Ovary (tissue), 3 donors: Measurements from ENCODE around the gene ELOA.

Source experiments
- EP300 ChIP-seq: sonication (generic); formaldehyde crosslinking; IDR thresholded peaks from one replicate; pipeline ENCODE4 v1.6.1; 2017; ENCODE audit warnings: antibody characterized with exemption
- POLR2A ChIP-seq: fragments of 450-650 bp; IDR thresholded peaks from one replicate; pipeline ENCODE4 v1.6.1; 2017; ENCODE audit warnings: antibody characterized with exemption, mild to moderate bottlenecking, moderate library complexity
- TF ChIP-seq, protein P1 (sequence below), 3 donors: fragments of 450-650 bp in 2 of 3; fragments of 200-600 bp in 1 of 3; IDR thresholded peaks; one replicate each; pipeline versions ENCODE4 v1.5.1 to v1.8.0; 2016 to 2022; ENCODE audit warnings: antibody characterized with exemption in 3 of 3, mild to moderate bottlenecking in 1 of 3
- donor health status: DM: no; HTN: no; CAD: no.

DNA sequence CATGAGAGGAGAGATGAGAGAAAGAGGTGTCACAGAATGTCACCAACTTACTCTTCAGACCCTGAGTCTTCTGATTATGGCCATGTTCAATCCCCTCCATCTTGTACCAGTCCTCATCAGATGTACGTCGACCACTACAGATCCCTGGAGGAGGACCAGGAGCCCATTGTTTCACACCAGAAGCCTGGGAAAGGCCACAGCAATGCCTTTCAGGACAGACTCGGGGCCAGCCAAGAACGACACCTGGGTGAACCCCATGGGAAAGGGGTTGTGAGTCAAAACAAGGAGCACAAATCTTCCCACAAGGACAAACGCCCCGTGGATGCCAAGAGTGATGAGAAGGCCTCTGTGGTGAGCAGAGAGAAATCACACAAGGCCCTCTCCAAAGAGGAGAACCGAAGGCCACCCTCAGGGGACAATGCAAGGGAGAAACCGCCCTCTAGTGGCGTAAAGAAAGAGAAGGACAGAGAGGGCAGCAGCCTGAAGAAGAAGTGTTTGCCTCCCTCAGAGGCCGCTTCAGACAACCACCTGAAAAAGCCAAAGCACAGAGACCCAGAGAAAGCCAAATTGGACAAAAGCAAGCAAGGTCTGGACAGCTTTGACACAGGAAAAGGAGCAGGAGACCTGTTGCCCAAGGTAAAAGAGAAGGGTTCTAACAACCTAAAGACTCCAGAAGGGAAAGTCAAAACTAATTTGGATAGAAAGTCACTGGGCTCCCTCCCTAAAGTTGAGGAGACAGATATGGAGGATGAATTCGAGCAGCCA is 8.0 kb downstream of the ELOA start:
- TF ChIP-seq, protein P1, sequence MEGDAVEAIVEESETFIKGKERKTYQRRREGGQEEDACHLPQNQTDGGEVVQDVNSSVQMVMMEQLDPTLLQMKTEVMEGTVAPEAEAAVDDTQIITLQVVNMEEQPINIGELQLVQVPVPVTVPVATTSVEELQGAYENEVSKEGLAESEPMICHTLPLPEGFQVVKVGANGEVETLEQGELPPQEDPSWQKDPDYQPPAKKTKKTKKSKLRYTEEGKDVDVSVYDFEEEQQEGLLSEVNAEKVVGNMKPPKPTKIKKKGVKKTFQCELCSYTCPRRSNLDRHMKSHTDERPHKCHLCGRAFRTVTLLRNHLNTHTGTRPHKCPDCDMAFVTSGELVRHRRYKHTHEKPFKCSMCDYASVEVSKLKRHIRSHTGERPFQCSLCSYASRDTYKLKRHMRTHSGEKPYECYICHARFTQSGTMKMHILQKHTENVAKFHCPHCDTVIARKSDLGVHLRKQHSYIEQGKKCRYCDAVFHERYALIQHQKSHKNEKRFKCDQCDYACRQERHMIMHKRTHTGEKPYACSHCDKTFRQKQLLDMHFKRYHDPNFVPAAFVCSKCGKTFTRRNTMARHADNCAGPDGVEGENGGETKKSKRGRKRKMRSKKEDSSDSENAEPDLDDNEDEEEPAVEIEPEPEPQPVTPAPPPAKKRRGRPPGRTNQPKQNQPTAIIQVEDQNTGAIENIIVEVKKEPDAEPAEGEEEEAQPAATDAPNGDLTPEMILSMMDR (IDR thresholded peaks at IDR 0.05) = no peak
- no peak for TF ChIP-seq POLR2A
- TF ChIP-seq EP300 = no peak
